ENCODE data around the gene ZNF583.

DNA sequence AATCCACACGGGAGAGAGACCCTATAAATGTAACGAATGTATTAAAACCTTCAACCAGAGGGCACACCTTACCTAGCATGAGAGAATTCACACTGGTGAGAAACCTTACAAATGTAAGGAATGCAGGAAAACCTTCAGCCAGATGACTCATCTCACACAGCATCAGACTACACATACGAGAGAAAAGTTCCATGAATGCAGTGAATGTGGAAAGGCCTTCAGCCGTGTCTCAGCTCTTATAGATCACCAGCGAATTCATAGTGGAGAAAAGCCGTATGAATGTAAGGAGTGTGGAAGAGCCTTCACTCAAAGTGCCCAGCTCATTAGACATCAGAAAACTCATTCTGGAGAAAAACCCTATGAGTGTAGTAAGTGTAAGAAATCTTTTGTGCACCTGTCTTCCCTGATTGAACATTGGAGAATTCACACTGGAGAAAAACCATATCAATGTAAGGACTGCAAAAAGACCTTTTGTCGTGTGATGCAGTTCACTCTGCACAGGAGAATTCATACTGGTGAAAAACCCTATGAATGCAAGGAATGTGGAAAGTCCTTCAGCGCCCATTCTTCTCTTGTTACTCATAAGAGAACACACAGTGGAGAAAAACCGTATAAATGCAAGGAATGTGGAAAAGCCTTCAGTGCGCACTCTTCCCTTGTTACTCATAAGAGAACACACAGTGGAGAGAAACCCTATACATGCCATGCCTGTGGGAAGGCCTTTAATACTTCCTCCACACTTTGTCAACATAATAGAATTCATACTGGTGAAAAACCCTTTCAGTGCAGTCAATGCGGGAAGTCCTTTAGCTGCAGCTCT lies 26.8 kb upstream of the ZNF583 start:
- TF ChIP-seq ZNF248 (tag by site-specific recombination; IDR thresholded peaks at IDR 0.05), result no peak
- TF ChIP-seq ZNF112 (tag by site-specific recombination; IDR thresholded peaks at IDR 0.05), result no peak

All from HEK293 (cell line).